Dedifferentiated amniotic fluid mesenchymal stem cell (primary cell): ENCODE results near the gene ALOX15B.

ENCODE experiments used
- DNase-seq: peaks from one replicate; pipeline ENCODE4 v3.0.0-alpha.2; 2016; ENCODE audit errors: extremely low spot score

The ALOX15B gene

GRCh38 chr17:8080208-8080798, 41.4 kb downstream of the ALOX15B start:
- no peak for DNase-seq

DNA sequence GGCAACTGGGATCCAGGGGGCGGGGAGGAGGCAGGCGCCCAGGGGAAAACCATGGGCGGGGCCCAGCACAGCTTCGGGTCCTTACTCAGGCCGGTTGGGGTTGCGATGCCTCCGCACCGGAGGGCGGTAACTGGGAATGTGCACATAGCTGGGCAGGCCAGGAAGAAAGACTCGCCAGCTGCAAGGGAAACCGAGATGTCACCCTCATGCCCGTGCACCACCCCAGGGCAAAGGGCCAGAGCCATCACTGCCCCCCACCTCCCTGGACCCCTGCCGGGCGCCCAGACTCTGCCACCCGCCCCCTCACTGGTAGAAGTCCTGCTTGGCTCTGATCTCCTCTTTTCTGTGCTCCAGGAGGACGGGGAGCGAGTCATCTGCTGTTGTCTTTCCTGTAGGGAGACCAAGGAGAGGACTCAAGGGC, 42.0 kb downstream of the ALOX15B start:
- no peak for DNase-seq

DNA sequence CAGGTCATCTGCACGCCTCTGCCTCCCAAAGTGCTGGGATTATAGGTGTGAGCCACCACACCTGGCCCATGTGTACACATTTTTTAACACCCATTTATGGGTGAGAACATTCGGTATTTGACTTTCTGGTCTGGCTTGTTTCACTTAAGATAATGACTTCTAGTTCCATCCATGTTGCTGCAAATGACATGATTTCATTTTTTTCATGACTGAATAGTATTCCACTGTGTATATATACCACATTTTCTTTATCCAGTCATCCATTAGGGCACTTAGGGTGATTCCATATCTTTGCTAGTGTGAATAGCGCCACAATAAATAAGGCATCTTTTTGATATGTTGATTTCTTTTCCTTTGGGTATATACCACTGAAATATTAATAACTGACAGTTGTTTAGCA, 43.0 kb downstream of the ALOX15B start:
- DNase-seq, result no peak

GRCh38 chr17:8082292-8082691, 43.4 kb downstream of the ALOX15B start:
- no peak for DNase-seq

DNA sequence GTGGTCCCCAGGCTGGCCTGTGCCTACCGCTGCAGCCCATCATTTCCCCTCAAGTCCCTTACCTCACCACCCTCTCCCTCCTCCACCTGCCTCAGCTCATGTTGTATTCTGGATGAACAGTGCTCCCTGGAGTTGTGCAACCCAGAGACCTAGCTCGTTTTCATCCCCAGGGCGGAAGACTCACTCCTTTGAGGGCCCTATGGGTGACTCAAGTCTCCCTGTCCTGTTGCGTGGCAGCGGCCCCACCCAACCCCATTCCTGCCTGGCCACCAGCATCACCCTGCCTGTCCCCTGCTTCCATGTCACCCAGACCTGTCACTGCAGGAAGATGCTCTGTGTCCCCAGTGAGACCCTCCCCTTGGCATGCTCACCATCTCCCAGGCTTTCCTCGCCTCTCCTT, 45.4 kb downstream of the ALOX15B start:
- no peak for DNase-seq

DNA sequence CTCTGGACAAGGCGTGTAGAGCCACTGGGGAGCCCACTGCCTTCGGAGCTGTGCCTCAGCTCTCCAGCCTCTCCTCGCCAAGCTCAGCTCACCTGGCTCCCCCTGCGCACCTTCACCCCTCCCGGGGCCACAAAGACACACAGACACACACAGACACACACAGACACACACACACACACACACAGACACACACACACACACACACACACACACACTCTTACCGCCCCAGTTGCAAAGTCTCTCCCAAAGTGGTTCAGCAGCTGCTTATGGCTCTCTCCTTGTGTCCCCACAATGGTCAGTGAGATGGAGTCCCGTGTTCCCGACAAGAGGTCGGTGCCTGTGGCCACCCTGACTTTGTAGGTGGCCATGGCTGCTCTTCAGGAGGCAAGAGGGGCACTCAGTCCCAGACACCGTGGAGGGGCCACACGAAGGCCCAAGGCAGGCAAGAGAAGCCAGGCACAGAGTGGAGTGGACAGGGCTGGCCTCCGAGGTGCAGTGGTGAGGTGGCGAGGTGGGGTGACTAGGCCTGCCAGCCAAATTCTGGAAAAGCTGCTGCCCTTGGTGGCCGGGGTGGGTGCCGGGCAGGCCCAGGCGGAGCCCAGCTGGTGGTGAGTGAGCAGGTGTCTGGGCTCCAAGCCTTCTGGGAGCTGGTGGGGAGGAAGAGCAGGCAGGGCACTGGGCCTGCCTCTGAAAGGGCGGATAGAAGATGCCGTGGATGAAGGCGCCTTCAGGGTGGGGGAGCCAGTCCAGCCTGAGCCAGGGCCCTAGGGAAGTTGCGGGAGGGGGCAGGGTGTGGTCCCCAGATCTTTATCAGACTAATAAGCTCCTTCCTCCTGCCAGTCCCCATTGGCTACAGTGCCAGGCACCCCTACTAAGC, 48.5 kb downstream of the ALOX15B start, which contains the start of gene ALOX12B:
Gene ALOX12B (minus strand): TSS at position 642 of the 877 bp plus-strand sequence. CDS start 274 bp downstream, at position 368.
- DNase-seq, result no peak

DNA sequence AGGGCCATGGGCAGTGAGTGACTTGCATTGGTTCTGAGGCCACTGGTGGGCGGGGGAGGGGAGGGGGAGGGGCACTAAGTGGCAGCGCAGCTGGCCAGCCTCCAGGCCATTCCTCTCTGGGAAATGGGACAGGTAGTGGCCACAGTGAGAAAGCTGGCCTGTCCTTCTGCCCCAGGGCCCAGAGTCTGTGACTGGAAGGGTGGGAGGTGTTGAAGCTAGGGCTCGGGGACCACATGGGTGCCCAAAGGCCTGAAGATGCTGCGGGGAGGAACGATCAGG, 49.0 kb downstream of the ALOX15B start:
- DNase-seq, result no peak

DNA sequence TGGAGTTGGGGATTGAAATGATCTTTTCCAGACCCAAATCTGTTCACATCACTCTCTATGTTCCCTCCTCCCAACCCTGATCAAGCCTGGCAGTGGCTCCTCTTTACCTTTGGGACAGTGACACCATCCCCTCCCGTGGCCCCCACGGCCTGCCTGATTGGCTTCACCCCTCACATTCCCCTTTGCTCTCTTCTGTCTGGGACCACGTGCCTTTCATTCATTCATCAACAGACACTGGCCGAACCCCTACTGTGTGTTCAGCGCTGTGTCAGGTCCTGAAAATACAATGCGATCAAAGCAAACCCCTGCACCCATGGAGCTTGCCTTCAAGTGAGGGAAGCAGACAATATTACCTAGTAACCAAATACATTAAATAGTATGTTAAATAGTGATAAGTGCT, 50.9 kb downstream of the ALOX15B start:
- DNase-seq, result no peak

DNA sequence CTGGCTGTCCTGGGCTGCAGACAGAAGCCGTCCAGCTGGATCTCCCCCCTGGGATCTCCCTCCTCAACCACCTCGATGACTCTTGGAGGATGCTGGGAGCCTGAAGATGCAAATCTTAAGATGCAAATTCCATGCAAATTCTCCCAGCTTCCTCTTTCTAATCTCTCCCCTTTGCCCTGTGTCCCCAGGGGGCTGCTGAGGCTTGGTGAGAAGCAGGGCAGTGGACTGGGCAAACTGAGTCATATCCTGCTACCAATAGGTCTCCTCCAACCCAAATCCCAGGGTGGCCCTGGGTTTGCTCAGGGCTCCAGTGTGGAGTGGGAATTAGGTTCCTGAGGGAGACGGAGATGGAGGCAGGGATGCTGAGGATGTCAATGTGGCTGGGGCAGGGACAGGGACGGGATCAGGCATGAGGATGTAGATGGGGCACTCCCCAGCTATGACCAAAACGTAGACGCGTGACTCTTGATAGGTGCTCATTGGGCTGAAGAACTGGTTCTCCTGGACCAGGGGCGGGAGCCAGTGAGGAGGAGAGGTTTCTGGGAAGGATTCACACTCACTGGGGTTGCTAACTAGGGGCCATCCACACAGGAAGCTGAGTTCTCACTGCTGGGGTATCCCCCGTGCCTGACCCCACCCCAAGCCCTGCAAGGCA, 52.3 kb downstream of the ALOX15B start:
- DNase-seq, result no peak

GRCh38 chr17:8095361-8095760, 56.5 kb downstream of the ALOX15B start:
- DNase-seq, result no peak

GRCh38 chr17:8096541-8096940, 57.7 kb downstream of the ALOX15B start:
- no peak for DNase-seq
